HCEC 1CT (cell line): ENCODE data around the gene MAST4.

Experiments used
- DNase-seq: peaks from one replicate; pipeline ENCODE4 v3.0.0-alpha.2; 2017

The MAST4 gene

GRCh38 chr5:66606713-66607112, 10.5 kb downstream of the MAST4 start:
- DNase-seq, result no peak

GRCh38 chr5:66608501-66608900, 12.3 kb downstream of the MAST4 start:
- DNase-seq, result no peak

- no peak for DNase-seq
Measured at GRCh38 chr5:66609615-66610014, 13.4 kb downstream of the MAST4 start.

GRCh38 chr5:66612226-66612625, 16.0 kb downstream of the MAST4 start:
- DNase-seq, result no peak

GRCh38 chr5:66615136-66615535, 18.9 kb downstream of the MAST4 start:
- no peak for DNase-seq

GRCh38 chr5:66615894-66616293, 19.7 kb downstream of the MAST4 start:
- DNase-seq, result no peak

GRCh38 chr5:66616520-66617225, 20.5 kb downstream of the MAST4 start:
- no peak for DNase-seq

- DNase-seq, result no peak
Measured at GRCh38 chr5:66617226-66617861, 21.2 kb downstream of the MAST4 start.

- no peak for DNase-seq
Measured at GRCh38 chr5:66617991-66618768, 22.0 kb downstream of the MAST4 start.

GRCh38 chr5:66620711-66621110, 24.5 kb downstream of the MAST4 start:
- no peak for DNase-seq

- DNase-seq, result no peak
Measured at GRCh38 chr5:66621146-66621545, 25.0 kb downstream of the MAST4 start.

GRCh38 chr5:66621736-66622135, 25.5 kb downstream of the MAST4 start:
- no peak for DNase-seq

GRCh38 chr5:66628561-66628960, 32.4 kb downstream of the MAST4 start:
- no peak for DNase-seq

- no peak for DNase-seq
Measured at GRCh38 chr5:66629446-66629845, 33.3 kb downstream of the MAST4 start.

GRCh38 chr5:66633754-66634153, 37.6 kb downstream of the MAST4 start:
- DNase-seq, result no peak

- DNase-seq, result no peak
Measured at GRCh38 chr5:66634601-66635000, 38.4 kb downstream of the MAST4 start.

GRCh38 chr5:66637994-66638393, 41.8 kb downstream of the MAST4 start:
- no peak for DNase-seq

- no peak for DNase-seq
Measured at GRCh38 chr5:66639037-66639436, 42.8 kb downstream of the MAST4 start.

- DNase-seq, result no peak
Measured at GRCh38 chr5:66642538-66642937, 46.3 kb downstream of the MAST4 start.

- no peak for DNase-seq
Measured at GRCh38 chr5:66643387-66643786, 47.2 kb downstream of the MAST4 start.

GRCh38 chr5:66644111-66644510, 47.9 kb downstream of the MAST4 start:
- DNase-seq, result no peak

GRCh38 chr5:66645039-66645438, 48.8 kb downstream of the MAST4 start:
- no peak for DNase-seq

GRCh38 chr5:66646570-66646969, 50.4 kb downstream of the MAST4 start:
- no peak for DNase-seq
